Endodermal cell (in vitro differentiated cells): ENCODE results near the gene DNAJC10. TPM values are rescaled to one million over a fixed set of nuclear protein-coding genes. Genes with fewer than 3 reads are reported as not detected.

Source experiments
- DNase-seq: peaks from one replicate; pipeline ENCODE4 v3.0.0-alpha.2; 2017
- H3K27ac ChIP-seq: 2 replicates; pipeline ENCODE4 v1.5.1; 2013; ENCODE audit warnings: mild to moderate bottlenecking, low read depth, low read length, moderate library complexity
- H3K27me3 ChIP-seq: 2 replicates; pipeline ENCODE4 v1.6.1; 2013; ENCODE audit warnings: mild to moderate bottlenecking, low read length, moderate library complexity; ENCODE audit not compliant: insufficient read depth, control insufficient read depth, poor library complexity, severe bottlenecking
- H3K36me3 ChIP-seq: 2 replicates; pipeline ENCODE4 v1.7.0; 2013; ENCODE audit warnings: mild to moderate bottlenecking, low read length, moderate library complexity; ENCODE audit not compliant: control insufficient read depth, insufficient read depth
- H3K4me1 ChIP-seq: one replicate; pipeline ENCODE4 v1.7.0; 2013; ENCODE audit warnings: low read length; ENCODE audit not compliant: control insufficient read depth, insufficient read depth
- H3K4me3 ChIP-seq: 2 replicates; pipeline ENCODE4 v1.5.1; 2013; ENCODE audit warnings: mild to moderate bottlenecking, low read length, moderate library complexity
- H3K9ac ChIP-seq: 2 replicates; pipeline ENCODE4 v1.6.1; 2013; ENCODE audit warnings: mild to moderate bottlenecking, low read length, moderate library complexity; ENCODE audit not compliant: poor library complexity, severe bottlenecking; ENCODE audit errors: extremely low read depth
- H3K9me3 ChIP-seq: 2 replicates; pipeline ENCODE4 v1.6.1; 2013; ENCODE audit warnings: mild to moderate bottlenecking, low read length, moderate library complexity; ENCODE audit not compliant: control insufficient read depth
- H3K27ac Mint-ChIP-seq: 2 replicates; pipeline ENCODE4 v1.8.0; 2020; ENCODE audit warnings: mixed read lengths
- H3K27me3 Mint-ChIP-seq: 2 replicates; pipeline ENCODE4 v1.8.0; 2021; ENCODE audit warnings: mild to moderate bottlenecking, mixed read lengths; ENCODE audit not compliant: insufficient read depth
- H3K36me3 Mint-ChIP-seq: 2 replicates; pipeline ENCODE4 v1.8.0; 2020; ENCODE audit warnings: low read depth, mixed read lengths
- H3K4me1 Mint-ChIP-seq: 2 replicates; pipeline ENCODE4 v1.8.0; 2020; ENCODE audit warnings: mixed read lengths
- H3K4me3 Mint-ChIP-seq: 2 replicates; pipeline ENCODE4 v1.8.0; 2020; ENCODE audit warnings: mild to moderate bottlenecking, moderate library complexity, mixed read lengths
- H3K9me3 Mint-ChIP-seq: 2 replicates; pipeline ENCODE4 v1.8.0; 2020; ENCODE audit warnings: mild to moderate bottlenecking, mixed read lengths
- WGBS, 2 experiments: methylation state at CpG; one replicate each; pipeline versions ENCODE4 v1.1.5 to v1.1.7; 2013; ENCODE audit warnings: missing lambda C conversion rate in 2 of 2, mixed read lengths in 1 of 2; ENCODE audit not compliant: insufficient coverage in 1 of 2, insufficient read length in 1 of 2; 5-methylcytosine and 5-hydroxymethylcytosine counted together
- total RNA-seq, 2 donors: library from RNA; stranded (reverse); fragmentation: NEBNext Ultra II Directional in 1 of 2; extraction: Animal tissue kit (Norgen Biotek cat#: 25700) in 1 of 2; gene quantifications; 2 replicates in 1 of 2; 3 replicates in 1 of 2; pipeline ENCODE4 v1.2.1, GENCODE V29; 2021
- TF ChIP-seq, protein P1 (sequence below): fragments of 200-600 bp; sonication (generic); conservative IDR thresholded peaks from 2 replicates; pipeline ENCODE4 v1.5.0; 2021; ENCODE audit warnings: antibody characterized with exemption, mild to moderate bottlenecking

The DNAJC10 gene
- total RNA-seq, 2 donors from 2014 or later = 212 to 232 TPM

DNA sequence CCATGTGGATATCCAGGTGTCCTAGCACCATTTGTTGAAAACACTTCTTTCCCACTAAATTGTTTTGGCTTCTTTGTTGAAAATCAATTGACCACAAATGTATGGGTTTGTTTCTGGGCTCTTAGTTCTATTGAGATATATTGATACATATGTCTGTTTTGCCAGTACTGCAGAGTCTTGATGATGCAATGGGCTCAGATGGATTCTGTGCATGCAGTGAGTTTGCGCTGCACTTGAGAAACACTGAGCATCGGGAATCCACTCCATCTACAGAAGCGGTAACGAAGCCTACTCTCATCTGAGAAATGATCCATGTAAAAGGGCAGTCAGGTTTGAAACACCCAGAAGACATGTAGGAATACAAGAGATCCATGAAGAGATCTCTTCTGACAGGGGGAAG is 21.9 kb upstream of the DNAJC10 start:
- Mint-ChIP-seq H3K4me3 (no peak overlapping the region), H3K27ac (no peak overlapping the region), H3K27me3 (peaks cover 7% of the 10 kb centered on the region), H3K9me3 (peaks cover 6% of the 10 kb centered on the region), H3K36me3 (no peaks in the 10 kb centered on the region), H3K4me1 (no peaks in the 10 kb centered on the region)
- TF ChIP-seq, protein P1, sequence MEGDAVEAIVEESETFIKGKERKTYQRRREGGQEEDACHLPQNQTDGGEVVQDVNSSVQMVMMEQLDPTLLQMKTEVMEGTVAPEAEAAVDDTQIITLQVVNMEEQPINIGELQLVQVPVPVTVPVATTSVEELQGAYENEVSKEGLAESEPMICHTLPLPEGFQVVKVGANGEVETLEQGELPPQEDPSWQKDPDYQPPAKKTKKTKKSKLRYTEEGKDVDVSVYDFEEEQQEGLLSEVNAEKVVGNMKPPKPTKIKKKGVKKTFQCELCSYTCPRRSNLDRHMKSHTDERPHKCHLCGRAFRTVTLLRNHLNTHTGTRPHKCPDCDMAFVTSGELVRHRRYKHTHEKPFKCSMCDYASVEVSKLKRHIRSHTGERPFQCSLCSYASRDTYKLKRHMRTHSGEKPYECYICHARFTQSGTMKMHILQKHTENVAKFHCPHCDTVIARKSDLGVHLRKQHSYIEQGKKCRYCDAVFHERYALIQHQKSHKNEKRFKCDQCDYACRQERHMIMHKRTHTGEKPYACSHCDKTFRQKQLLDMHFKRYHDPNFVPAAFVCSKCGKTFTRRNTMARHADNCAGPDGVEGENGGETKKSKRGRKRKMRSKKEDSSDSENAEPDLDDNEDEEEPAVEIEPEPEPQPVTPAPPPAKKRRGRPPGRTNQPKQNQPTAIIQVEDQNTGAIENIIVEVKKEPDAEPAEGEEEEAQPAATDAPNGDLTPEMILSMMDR = no peak
- Histone ChIP-seq H3K9me3 (no peaks in the 10 kb centered on the region), H3K4me1 (no peaks in the 10 kb centered on the region), H3K4me3 (no peak overlapping the region), H3K27ac (no peak overlapping the region), H3K27me3 (no peaks in the 10 kb centered on the region), H3K9ac (no peak overlapping the region), H3K36me3 (no peaks in the 10 kb centered on the region)
- 97 to 100% methylated on average over 3 to 4 of the region's 4 CpGs for WGBS, 2 experiments
- no peak for DNase-seq

DNA sequence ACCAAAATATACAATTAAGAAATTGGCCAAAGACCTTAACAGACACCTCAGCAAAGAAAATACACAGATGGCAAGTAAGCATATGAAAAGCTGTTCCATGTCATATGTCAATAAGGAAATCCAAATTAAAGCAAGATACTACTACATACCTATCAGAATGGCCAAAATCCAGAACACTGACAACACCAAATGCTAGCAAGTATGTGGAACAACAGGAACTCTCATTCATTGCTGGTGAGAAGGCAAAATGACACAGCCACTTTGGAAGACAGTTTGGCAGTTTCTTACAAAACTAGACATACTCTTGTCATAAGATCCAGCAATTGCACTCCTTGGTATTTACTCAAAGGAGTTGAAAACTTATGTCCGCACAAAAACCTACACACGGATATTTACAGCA is 20.3 kb upstream of the DNAJC10 start:
- H3K4me1 Mint-ChIP-seq = no peaks in the 10 kb centered on the region
- Histone ChIP-seq H3K9me3 (no peaks in the 10 kb centered on the region), H3K4me3 (no peak overlapping the region), H3K4me1 (no peaks in the 10 kb centered on the region), H3K27me3 (no peaks in the 10 kb centered on the region), H3K36me3 (no peaks in the 10 kb centered on the region), H3K27ac (no peak overlapping the region), H3K9ac (no peak overlapping the region)
- H3K4me3 Mint-ChIP-seq = no peak overlapping the region
- H3K27me3 Mint-ChIP-seq = peaks cover 3% of the 10 kb centered on the region
- TF ChIP-seq, protein P1 = no peak
- DNase-seq = no peak
- WGBS, 2 experiments = 92 to 100% methylated on average over 1 to 2 of the region's 2 CpGs
- H3K27ac Mint-ChIP-seq = no peak overlapping the region
- peaks cover 6% of the 10 kb centered on the region for H3K9me3 Mint-ChIP-seq
- H3K36me3 Mint-ChIP-seq = no peaks in the 10 kb centered on the region

DNA sequence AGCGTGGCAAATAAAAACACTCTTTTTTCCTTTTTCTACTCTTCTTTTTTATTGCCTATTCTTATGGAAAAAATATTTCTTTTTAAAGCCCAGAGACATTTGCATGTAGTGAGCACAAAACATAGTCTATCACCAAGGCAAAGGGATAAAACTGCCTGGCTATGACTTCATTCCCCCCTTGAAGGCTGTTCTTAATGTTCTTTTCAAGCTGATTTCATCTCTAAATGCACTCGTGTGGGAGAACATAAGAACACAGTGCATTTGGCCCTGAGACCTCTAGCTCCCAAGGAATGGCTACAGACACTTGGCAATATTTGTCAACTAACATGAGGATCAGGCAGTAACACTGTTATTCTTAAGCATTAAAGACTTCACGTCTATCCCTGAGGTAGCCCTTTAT is 17.4 kb upstream of the DNAJC10 start:
- no peaks in the 10 kb centered on the region for H3K9me3 Mint-ChIP-seq
- Histone ChIP-seq H3K36me3 (no peaks in the 10 kb centered on the region), H3K27ac (no peak overlapping the region), H3K9me3 (no peaks in the 10 kb centered on the region), H3K4me3 (no peak overlapping the region), H3K27me3 (no peaks in the 10 kb centered on the region), H3K9ac (no peak overlapping the region), H3K4me1 (no peaks in the 10 kb centered on the region)
- H3K36me3 Mint-ChIP-seq = no peaks in the 10 kb centered on the region
- no peaks in the 10 kb centered on the region for H3K4me1 Mint-ChIP-seq
- no peak for DNase-seq
- no peak overlapping the region for H3K4me3 Mint-ChIP-seq
- 87 to 90% methylated on average over 2 to 3 of the region's 3 CpGs for WGBS, 2 experiments
- no peaks in the 10 kb centered on the region for H3K27me3 Mint-ChIP-seq
- TF ChIP-seq, protein P1 = no peak
- H3K27ac Mint-ChIP-seq = no peak overlapping the region
